Medulla oblongata (tissue), 1 donor: ENCODE measurements around the gene UFM1.
"Not testable (repeated sequence)": the region's sequence is repeated elsewhere in the genome, so short reads cannot be mapped to it uniquely, and the experiment has no call there.

Experiments used
- DNase-seq: peaks from one replicate; pipeline ENCODE4 v3.0.0-alpha.2; 2015; ENCODE audit errors: extremely low spot score

Gene UFM1

DNA sequence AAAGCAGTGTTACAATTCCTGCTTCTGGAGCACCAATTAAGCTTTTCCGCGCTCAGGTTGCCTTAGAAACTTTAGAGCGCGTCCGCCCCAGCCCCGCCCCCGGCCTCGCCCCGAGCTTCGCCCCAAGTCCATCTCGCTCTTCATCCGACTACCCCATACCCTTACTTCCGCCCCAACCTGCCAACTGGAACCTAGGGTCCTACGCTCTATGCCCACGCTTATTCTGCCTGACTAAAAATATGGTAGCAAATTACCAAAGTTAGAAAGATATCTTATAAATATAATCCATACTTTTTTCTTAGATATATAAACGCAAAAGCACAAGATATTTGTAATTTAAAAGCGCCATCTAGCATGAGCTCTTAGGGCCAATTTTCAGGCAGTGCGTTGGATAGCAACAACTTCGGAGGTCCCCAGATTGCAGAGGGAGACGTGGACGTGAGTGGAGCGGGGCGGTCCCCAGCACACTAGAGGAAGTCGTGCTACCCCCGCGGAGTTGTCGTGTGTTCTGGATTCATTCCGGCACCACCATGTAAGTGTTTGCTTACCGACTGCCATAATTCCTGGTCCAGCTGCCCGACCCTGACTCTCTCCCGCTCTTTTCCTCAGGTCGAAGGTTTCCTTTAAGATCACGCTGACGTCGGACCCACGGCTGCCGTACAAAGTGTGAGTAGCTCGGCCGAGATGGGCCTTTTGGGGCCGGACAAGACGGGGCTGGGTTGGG is at the start of gene UFM1:
UFM1 (plus strand) TSS at position 462 of the 724 bp plus-strand sequence; CDS start at position 531, 69 bp downstream.
- DNase-seq: peak; percentile 96

DNA sequence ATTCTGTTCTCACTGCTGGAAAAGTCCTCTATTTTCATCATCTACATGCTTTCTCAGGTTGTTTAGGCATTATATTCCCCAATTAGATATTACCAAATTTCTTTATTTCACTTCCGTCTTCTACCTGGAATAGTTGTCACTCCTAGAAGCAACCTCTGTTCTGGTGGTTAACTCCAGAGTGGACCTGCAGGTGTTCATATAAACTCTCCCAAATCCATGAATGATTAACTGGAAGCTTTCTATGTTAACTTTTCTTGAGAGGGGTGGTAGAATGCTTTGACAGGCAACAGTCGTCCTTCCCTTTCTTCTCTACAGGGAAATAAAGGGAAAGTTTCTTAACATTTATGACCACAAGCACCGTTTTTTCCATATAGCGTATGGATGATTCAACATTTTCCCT is 48.4 kb upstream of the UFM1 start:
- DNase-seq: no peak

DNA sequence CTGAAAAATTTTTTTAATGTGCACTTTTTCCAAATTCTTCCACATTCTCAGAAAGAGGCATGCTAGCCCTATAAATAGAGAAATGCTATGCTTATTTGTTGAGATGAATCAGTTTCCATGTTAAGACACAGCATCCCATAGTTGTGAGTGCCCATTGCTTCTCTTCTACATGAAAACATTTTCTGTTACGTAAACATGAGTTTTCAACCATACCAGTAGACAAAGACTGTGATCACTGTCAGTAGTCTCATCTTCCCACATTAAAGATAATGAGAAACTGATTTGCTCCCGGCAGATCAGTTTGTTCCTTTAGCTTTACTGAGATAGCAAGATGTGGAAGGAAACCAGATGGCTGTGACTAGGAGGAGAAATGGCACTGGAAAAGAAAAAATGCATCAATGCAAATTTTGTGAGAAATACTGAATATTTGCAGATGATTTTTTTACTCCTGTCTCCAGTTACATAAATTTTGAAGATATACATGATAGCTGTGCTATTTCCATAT is 45.8 kb upstream of the UFM1 start:
- no peak for DNase-seq

- no peak for DNase-seq
Observed at GRCh38 chr13:38308736-38309135, 40.9 kb upstream of the UFM1 start.

GRCh38 chr13:38309397-38309796 is 40.3 kb upstream of the UFM1 start:
- DNase-seq: no peak

GRCh38 chr13:38311175-38311574 is 38.5 kb upstream of the UFM1 start:
- DNase-seq: not testable (repeated sequence)

- no peak for DNase-seq
Observed at GRCh38 chr13:38316129-38316528, 33.5 kb upstream of the UFM1 start.

GRCh38 chr13:38321654-38322053 is 28.0 kb upstream of the UFM1 start:
- DNase-seq: no peak

GRCh38 chr13:38325426-38325825 is 24.2 kb upstream of the UFM1 start:
- DNase-seq: no peak

GRCh38 chr13:38328699-38329098 is 21.0 kb upstream of the UFM1 start:
- no peak for DNase-seq

DNA sequence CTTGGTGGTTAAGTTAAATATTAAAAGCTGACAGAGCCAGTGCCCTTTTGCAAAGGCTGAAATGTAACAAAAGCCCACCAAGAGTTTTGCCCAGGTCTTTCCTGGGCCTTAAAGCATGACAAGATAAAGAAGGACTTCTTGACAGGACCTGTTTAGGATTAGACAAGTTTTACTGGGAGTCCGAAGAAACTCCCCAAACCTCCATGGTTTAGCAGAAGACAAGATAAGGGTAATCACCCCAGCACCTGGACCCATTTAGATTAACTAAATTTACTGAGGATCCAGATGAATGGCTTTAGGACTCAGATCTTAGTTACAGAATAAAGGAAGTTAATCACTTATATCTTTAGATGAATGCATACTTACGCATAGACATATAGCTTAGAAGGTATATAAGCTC is 14.8 kb upstream of the UFM1 start:
- no peak for DNase-seq

DNA sequence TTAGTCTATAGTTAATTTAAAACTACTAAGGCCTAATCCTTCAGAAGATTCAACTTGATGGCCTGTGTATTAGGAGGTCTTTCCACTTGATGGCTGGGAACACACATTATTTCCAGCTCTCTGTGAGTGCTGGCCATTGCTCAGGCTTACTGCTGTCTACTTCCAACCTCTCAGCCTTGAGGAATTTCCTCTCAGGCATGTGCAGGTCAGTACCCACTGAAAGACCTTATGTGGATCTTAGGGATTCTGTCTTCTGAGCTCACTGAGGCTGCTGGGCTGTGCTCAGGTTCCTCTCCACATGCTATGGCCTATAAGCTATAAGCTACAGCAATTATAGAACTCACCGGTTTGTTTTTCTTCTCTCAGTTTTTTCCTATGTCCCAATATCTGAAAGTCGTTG is 11.6 kb upstream of the UFM1 start:
- DNase-seq: no peak

- DNase-seq: no peak
Observed at GRCh38 chr13:38340624-38341023, 9.0 kb upstream of the UFM1 start.

GRCh38 chr13:38341149-38341692 is 8.4 kb upstream of the UFM1 start:
- DNase-seq: no peak

DNA sequence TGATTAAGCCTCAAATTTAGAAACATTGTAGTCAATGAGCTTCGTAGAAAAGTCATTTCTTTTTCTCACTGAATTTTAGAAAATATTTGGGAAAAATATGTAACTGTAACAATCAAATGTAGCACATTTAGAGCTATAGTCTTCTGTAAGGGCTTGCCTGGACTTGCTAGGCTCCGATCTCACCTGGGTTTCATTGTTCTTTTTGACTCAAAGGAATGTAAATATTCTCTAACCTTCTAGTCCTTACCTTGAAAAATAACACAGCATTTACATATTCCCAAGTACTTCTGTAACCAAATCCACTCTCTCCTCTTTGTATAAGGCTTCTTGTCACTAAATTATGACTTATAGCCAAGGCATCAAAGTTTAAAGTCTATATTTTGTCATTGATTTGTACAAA is 2.9 kb upstream of the UFM1 start:
- DNase-seq: no peak

DNA sequence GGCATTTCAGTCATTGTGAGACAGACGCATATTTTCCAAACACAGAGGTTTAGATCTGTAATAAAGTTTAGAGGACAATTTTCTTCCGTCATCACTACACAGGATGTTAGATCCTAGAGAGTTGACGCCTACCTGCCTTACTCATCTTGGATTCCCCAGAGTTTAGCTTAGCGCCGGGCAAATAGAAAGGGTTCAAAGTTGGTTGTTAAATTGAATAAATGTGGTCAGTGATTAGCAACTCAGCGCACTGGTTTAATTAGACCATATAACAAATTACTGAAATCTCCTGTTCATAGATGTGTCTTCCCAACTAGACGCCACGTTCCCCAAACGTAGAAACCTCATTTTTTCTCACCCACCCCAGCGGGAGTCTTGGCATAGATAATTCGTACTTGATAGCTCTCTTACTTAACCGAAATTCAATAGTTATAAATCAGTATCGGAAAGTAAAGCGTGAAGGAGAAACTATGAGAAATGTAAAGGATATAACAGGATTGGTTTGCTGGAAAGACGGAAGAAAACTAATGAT is 726 bp upstream of the UFM1 start:
- no peak for DNase-seq

DNA sequence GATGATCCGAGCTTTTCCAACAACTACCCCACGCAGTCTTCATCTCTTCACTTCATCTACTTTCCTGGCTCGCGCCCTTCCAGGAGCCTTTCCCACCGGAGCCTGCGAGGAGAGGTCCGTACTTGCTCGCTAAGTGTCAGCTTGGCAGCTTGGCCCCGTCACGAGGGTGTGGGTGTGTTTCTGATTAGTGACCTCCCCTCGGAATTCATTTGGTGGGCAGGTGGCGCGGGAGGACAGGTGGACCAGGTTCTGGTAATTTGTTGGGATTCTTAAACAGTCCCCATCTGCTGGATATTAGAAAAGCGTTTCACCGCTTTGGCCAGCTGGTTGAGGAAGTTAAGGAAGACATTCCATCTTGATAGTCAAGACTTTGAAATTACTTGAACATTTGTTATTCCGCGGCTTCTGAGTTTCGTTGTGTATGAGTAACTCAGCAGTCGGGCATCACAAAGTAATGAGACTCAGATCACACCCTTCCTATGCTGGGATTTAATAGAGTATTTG is 515 bp downstream of the UFM1 start:
- no peak for DNase-seq

- DNase-seq: no peak
Observed at GRCh38 chr13:38355595-38356119, 6.0 kb downstream of the UFM1 start.

GRCh38 chr13:38358684-38359083 is 9.0 kb downstream of the UFM1 start:
- no peak for DNase-seq

DNA sequence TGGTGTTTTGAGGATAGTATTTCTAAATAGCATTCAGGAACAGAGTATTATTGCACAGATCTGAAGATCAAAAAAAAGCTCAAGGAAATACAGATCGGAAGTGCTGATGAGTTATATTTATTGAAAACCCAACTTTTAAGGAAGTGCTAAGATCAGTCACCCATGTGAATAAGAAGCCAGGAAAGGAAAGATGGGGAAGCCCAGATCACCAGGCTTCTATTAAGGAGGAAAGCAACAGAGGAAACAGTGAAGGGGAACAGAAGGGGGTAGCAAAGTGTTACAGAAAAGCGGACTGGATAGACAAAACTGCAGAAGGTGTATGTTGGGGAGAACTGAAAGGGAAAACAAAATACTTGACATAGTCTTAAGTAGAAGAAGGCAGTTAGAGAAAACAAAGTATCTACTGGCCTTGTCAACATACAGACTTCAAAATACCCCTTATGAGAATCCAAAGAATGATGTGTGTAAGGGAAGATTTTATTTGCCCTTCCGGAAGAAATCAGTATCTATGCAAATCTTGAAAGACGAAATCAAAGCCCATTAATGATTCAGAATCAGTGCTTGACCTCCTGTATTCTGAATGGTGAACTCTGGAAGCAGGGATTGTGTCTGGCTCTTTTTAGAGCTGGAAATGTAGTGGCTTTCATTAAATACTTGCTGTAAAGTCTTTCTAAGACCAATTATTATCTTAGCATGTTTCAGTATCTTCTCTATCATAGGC is 12.1 kb downstream of the UFM1 start:
- peak; percentile 33 for DNase-seq

GRCh38 chr13:38363219-38363618 is 13.6 kb downstream of the UFM1 start:
- DNase-seq: no peak

- DNase-seq: not testable (repeated sequence)
Observed at GRCh38 chr13:38363746-38364145, 14.1 kb downstream of the UFM1 start.
